GM12878 (cell line): ENCODE measurements around the gene PLPP3. TPM values are rescaled to one million over a fixed set of nuclear protein-coding genes. Genes with fewer than 3 reads are reported as not detected.

ENCODE experiments used
- ATAC-seq: fragments of 200-7000 bp; cut with Tn5 transposase; 3 replicates; pipeline ENCODE4 v1.9.1; 2020; ENCODE audit warnings: mild to moderate bottlenecking, moderate library complexity
- BruUV-seq: library from RNA; stranded (reverse); fragments of 400-500 nt; replicated peaks from 2 replicates; lab custom pipeline; 2021; lab: Mats Ljungman, UMichigan
- CTCF ChIA-PET: fragments of 300-600 bp; sonication (Branson Sonifier 250); formaldehyde crosslinking; extraction: SDS; loops from one replicate; lab custom pipeline; 2021; ENCODE audit warnings: inconsistent platforms; lab: Yijun Ruan, JAX
- POLR2A ChIA-PET: fragments of 350-600 bp; formaldehyde crosslinking; extraction: SDS; loops from one replicate; lab custom pipeline; 2021; ENCODE audit warnings: inconsistent platforms; lab: Charles Lee
- RAD21 ChIA-PET: fragments of 300-600 bp; sonication (Branson Sonifier 250); formaldehyde crosslinking; loops from one replicate; lab custom pipeline; 2023; ENCODE audit warnings: antibody characterized with exemption; ENCODE audit not compliant: unreplicated experiment; lab: Charles Lee
- SMC1A ChIA-PET: fragments of 300-600 bp; sonication (Branson Sonifier 250); formaldehyde crosslinking; loops from one replicate; lab custom pipeline; 2023; ENCODE audit not compliant: unreplicated experiment, uncharacterized antibody; lab: Charles Lee
- DNase-seq: peaks from one replicate; pipeline ENCODE4 v3.0.0-alpha.2; 2011; ENCODE audit warnings: low read depth, low spot score
- FAIRE-seq: peaks from 3 replicates; lab custom pipeline; 2011; peaks lifted over from hg19 to GRCh38; lab: Jason Lieb, UNC
- H2AFZ ChIP-seq: 2 replicates; pipeline ENCODE4 v1.6.0; 2011; ENCODE audit warnings: low read depth, low read length, control low read depth; ENCODE audit not compliant: control insufficient read depth
- H3K27ac ChIP-seq: 2 replicates; pipeline ENCODE4 v1.5.1; 2011; ENCODE audit warnings: control low read depth; ENCODE audit not compliant: control insufficient read depth, insufficient read depth
- H3K27me3 ChIP-seq, 2 experiments: replicated peaks in 1 of 2; 2 replicates each; pipeline versions ENCODE4 v1.6.0 to v1.6.1; 2011; ENCODE audit warnings: low read length in 1 of 2; ENCODE audit not compliant: control insufficient read depth in 2 of 2, insufficient read depth in 2 of 2
- H3K36me3 ChIP-seq, 2 experiments: 2 replicates each; pipeline ENCODE4 v1.5.1; 2011; ENCODE audit warnings: low read length in 1 of 2; ENCODE audit not compliant: control insufficient read depth in 2 of 2, insufficient read depth in 2 of 2
- H3K4me1 ChIP-seq: 2 replicates; pipeline ENCODE4 v1.6.1; 2011; ENCODE audit warnings: mild to moderate bottlenecking, low read length, moderate library complexity, mixed read lengths; ENCODE audit not compliant: control insufficient read depth, insufficient read depth
- H3K4me2 ChIP-seq: 2 replicates; pipeline ENCODE4 v1.6.0; 2011; ENCODE audit warnings: control low read depth; ENCODE audit not compliant: control insufficient read depth, insufficient read depth
- H3K4me3 ChIP-seq: fragments of 200-600 bp; sonication (generic); 2 replicates; pipeline ENCODE4 v1.5.1; 2016
- H3K79me2 ChIP-seq: 2 replicates; pipeline ENCODE4 v1.6.0; 2011; ENCODE audit warnings: low read length; ENCODE audit not compliant: control insufficient read depth, insufficient read depth
- H3K9ac ChIP-seq: 2 replicates; pipeline ENCODE4 v1.8.0; 2011; ENCODE audit warnings: low read length, control low read depth, mixed read lengths; ENCODE audit not compliant: control insufficient read depth, insufficient read depth
- H3K9me3 ChIP-seq: replicated peaks from 3 replicates; pipeline ENCODE4 v1.5.1; 2011; ENCODE audit warnings: mild to moderate bottlenecking, low read length; ENCODE audit not compliant: control insufficient read depth, insufficient read depth
- H4K20me1 ChIP-seq: 2 replicates; pipeline ENCODE4 v1.6.0; 2011; ENCODE audit not compliant: control insufficient read depth, insufficient read depth
- BHLHE40 ChIP-seq, 2 experiments: fragments of 450-650 bp in 1 of 2; IDR thresholded peaks; 2 replicates each; pipeline ENCODE4 v1.6.1; 2011 to 2017; ENCODE audit warnings: low read depth in 2 of 2, borderline replicate concordance in 1 of 2, improper control_type of control experiment in 1 of 2, low read length in 1 of 2, mild to moderate bottlenecking in 1 of 2
- CREB1 ChIP-seq: IDR thresholded peaks from 2 replicates; pipeline ENCODE4 v1.6.1; 2012; ENCODE audit warnings: low read depth, mild to moderate bottlenecking, inconsistent platforms
- MXI1 ChIP-seq: fragments of 150-350 bp; IDR thresholded peaks from 2 replicates; pipeline ENCODE4 v1.6.1; 2011; ENCODE audit warnings: low read depth, mild to moderate bottlenecking, inconsistent platforms, low read length, improper control_type of control experiment
- POLR2AphosphoS2 ChIP-seq: IDR thresholded peaks from 2 replicates; pipeline ENCODE4 v1.6.1; 2011; ENCODE audit warnings: low read depth, mild to moderate bottlenecking, low read length, improper control_type of control experiment, moderate library complexity
- RELA ChIP-seq: fragments of 450-650 bp; IDR thresholded peaks from 2 replicates; pipeline ENCODE4 v1.8.0; 2014; ENCODE audit warnings: borderline replicate concordance; ENCODE audit not compliant: partially characterized antibody
- RUNX3 ChIP-seq: IDR thresholded peaks from 2 replicates; pipeline ENCODE4 v1.6.1; 2012; ENCODE audit warnings: low read length, inconsistent platforms
- SMARCA5 ChIP-seq: fragments of 450-650 bp; IDR thresholded peaks from 2 replicates; pipeline ENCODE4 v1.6.1; 2017; ENCODE audit warnings: mild to moderate bottlenecking
- SREBF2 ChIP-seq: IDR thresholded peaks from 2 replicates; pipeline ENCODE4 v1.6.1; 2012; ENCODE audit warnings: mild to moderate bottlenecking, low read length
- WRNIP1 ChIP-seq: IDR thresholded peaks from 2 replicates; pipeline ENCODE4 v1.6.1; 2011; ENCODE audit warnings: low read depth, low read length, improper control_type of control experiment, borderline replicate concordance
- WGBS: methylation state at CpG from one replicate; pipeline ENCODE4 v1.1.6; 2016; ENCODE audit warnings: low lambda C conversion rate; ENCODE audit not compliant: insufficient replicate concordance, insufficient coverage; ENCODE audit errors: missing lambda C conversion rate; 5-methylcytosine and 5-hydroxymethylcytosine counted together
- in situ Hi-C: fragments of 300-500 bp; cut with MboI; formaldehyde crosslinking; loops from 9 replicates; pipeline ENCODE4 v1.14.3; 2018; ENCODE audit warnings: mixed read lengths
- intact Hi-C: fragments of 100-400 bp; cut with micrococcal nuclease; formaldehyde crosslinking; loops from one replicate; pipeline ENCODE4 v1.14.2; 2022; ENCODE audit not compliant: unreplicated experiment
- polyA plus RNA-seq, 11 experiments: library from polyadenylated mRNA; depleted of rRNA in 4 of 11; unstranded in 6 of 11; stranded (reverse) in 5 of 11; fragments of >200 nt; fragmentation: Nextera tagmentation in 4 of 11; fragmentation: Illumina TruSeq in 1 of 11; extraction: Ambion mirVana in 4 of 11; extraction: Trizol in 1 of 11; gene quantifications; 1 replicate in 1 of 11; 2 replicates in 10 of 11; pipeline versions ENCODE4 v1.2.1 to v1.2.3, GENCODE V29; 2011 to 2016; ENCODE audit warnings: inconsistent platforms in 2 of 11, missing spikeins in 2 of 11, low read depth in 1 of 11
- total RNA-seq, 4 experiments: library from RNA; depleted of rRNA in 3 of 4; stranded (reverse); fragments of >200 nt in 3 of 4; fragmentation: Illumina TruSeq in 1 of 4; extraction: Trizol in 1 of 4; gene quantifications; 2 replicates each; pipeline versions ENCODE4 v1.2.1 to v1.2.3, GENCODE V29; 2013 to 2021
- TF ChIP-seq, protein P1 (sequence below): fragments of 450-650 bp; IDR thresholded peaks from 2 replicates; pipeline ENCODE4 v1.6.1; 2017; ENCODE audit warnings: mild to moderate bottlenecking, low read depth, inconsistent platforms; ENCODE audit not compliant: poor library complexity, severe bottlenecking
- TF ChIP-seq, protein P2 (sequence below): IDR thresholded peaks from 2 replicates; pipeline ENCODE4 v1.6.1; 2011; ENCODE audit warnings: mild to moderate bottlenecking, low read depth, low read length, moderate library complexity; ENCODE audit not compliant: insufficient replicate concordance

PLPP3 gene
- total and polyA plus RNA-seq, 10 of the 15 experiments (the other 5 are each of a cell fraction or from before 2014, with no cell fraction given) = 6.4 to 26.8 (median 9.5) TPM

DNA sequence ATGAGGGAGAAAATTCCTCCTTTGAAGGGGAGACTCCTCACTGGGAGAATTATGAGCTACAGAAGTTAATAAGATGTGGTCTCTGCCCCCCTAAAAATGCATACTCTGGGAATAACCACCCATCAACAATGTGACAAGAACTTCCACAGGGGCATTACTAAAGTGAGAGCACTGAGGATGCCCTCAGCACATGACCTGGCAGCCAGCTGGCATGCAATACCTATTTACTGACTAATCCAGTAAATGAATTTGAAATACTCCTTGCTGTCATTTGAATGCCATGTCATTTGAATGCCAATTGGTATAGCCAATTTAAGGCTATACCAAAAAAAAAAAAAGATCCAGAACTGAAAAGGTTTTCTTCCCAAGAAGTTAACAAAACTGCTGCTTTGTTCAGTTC is 30.8 kb downstream of the PLPP3 start:
- BruUV-seq = no TSS peak
- Histone ChIP-seq H2AFZ (no peak overlapping the region), H3K36me3 (no peaks in the 10 kb centered on the region), H3K27ac (no peak overlapping the region), H4K20me1 (no peaks in the 10 kb centered on the region), H3K9ac (no peak overlapping the region), H3K9me3 (no peaks in the 10 kb centered on the region), H3K4me3 (no peak overlapping the region), H3K79me2 (no peaks in the 10 kb centered on the region), H3K4me1 (0 out of 2 replicates have a peak, but pooled peaks cover 3% of the 10 kb centered on the region), H3K4me2 (no peak overlapping the region), H3K27me3 (no peaks in the 10 kb centered on the region; a peak in 1 of 4 replicates)
- RAD21 ChIA-PET = interaction anchor here (1.1 to 12.7 kb wide), 4 partner anchors 23 to 77 kb away, joined by 3 to 87 read pairs (median 4); no protein-coding TSS in a partner anchor
- POLR2A ChIA-PET = interaction anchor here (1.0 to 2.2 kb wide), 6 partner anchors 9 to 23 kb away, joined by 3 to 8 read pairs (median 4); no protein-coding TSS in a partner anchor
- TF ChIP-seq WRNIP1 (no peak), SREBF2 (no peak), RUNX3 (no peak)
- CTCF ChIA-PET = interaction anchor here (1.1 to 1.4 kb wide), 2 partner anchors 14 to 36 kb away, joined by 3 to 4 read pairs; no protein-coding TSS in a partner anchor
- intact Hi-C loops = no loop called here
- FAIRE-seq (no peak), ATAC-seq (no peak), DNase-seq (no peak)
- in situ Hi-C loops = no loop called here
- SMC1A ChIA-PET = interaction anchor here (0.7 to 25.4 kb wide), 7 partner anchors 13 to 436 kb away, joined by 3 to 342 read pairs (median 3); partner anchors contain the start of gene PLPP3

DNA sequence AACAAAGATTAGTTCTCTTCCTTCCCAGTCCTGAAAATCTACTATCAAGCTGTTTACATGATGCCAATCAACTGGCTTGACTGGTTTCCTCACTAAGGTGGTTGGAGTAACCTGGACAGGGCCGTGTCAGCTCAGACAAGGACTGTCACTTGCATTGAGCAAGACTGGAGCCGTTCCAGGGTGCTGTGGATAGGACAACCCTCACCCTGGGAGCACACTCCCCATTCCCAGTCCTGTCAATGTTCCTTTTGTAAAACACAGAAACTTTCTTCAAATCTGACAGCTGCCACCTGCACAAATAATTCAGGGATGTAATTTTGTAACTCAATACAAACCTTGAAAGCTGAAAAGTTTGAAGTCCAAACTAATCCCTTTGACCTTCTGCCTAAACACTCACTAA is 31.4 kb downstream of the PLPP3 start:
- Histone ChIP-seq H2AFZ (no peak overlapping the region), H3K9ac (no peak overlapping the region), H4K20me1 (no peaks in the 10 kb centered on the region), H3K4me2 (no peak overlapping the region), H3K9me3 (no peaks in the 10 kb centered on the region), H3K27me3 (no peaks in the 10 kb centered on the region; a peak in 1 of 4 replicates), H3K79me2 (no peaks in the 10 kb centered on the region), H3K4me1 (0 out of 2 replicates have a peak, but pooled peaks cover 4% of the 10 kb centered on the region), H3K27ac (no peak overlapping the region), H3K4me3 (no peak overlapping the region), H3K36me3 (no peaks in the 10 kb centered on the region)
- BruUV-seq = no TSS peak
- ChIA-PET CTCF (interaction anchor here (0.6 to 1.1 kb wide), 4 partner anchors 8 to 138 kb away, joined by 3 read pairs; no protein-coding TSS in a partner anchor), RAD21 (interaction anchor here (0.7 to 12.7 kb wide), 10 partner anchors 13 to 138 kb away, joined by 3 to 87 read pairs (median 4); no protein-coding TSS in a partner anchor), POLR2A (interaction anchor here (1.0 to 2.2 kb wide), 7 partner anchors 9 to 16 kb away, joined by 3 to 8 read pairs (median 5); no protein-coding TSS in a partner anchor), SMC1A (interaction anchor here (0.7 to 25.4 kb wide), 9 partner anchors 12 to 436 kb away, joined by 3 to 342 read pairs (median 3); partner anchors contain the start of gene PLPP3)
- 0% methylated on average over 2 of the region's 2 CpGs for WGBS
- DNase-seq (no peak), ATAC-seq (no peak), FAIRE-seq (no peak)
- intact Hi-C loops = no loop called here
- in situ Hi-C loops = no loop called here
- TF ChIP-seq POLR2AphosphoS2 (no peak), RELA (no peak), BHLHE40 (IDR thresholded peaks at IDR 0.05; ENCODE audit: borderline replicate concordance in 1 of 2, low read depth in 2 of 2, low read length in 1 of 2) (no peak), SMARCA5 (no peak), CREB1 (no peak), MXI1 (no peak)
- TF ChIP-seq, protein P1, sequence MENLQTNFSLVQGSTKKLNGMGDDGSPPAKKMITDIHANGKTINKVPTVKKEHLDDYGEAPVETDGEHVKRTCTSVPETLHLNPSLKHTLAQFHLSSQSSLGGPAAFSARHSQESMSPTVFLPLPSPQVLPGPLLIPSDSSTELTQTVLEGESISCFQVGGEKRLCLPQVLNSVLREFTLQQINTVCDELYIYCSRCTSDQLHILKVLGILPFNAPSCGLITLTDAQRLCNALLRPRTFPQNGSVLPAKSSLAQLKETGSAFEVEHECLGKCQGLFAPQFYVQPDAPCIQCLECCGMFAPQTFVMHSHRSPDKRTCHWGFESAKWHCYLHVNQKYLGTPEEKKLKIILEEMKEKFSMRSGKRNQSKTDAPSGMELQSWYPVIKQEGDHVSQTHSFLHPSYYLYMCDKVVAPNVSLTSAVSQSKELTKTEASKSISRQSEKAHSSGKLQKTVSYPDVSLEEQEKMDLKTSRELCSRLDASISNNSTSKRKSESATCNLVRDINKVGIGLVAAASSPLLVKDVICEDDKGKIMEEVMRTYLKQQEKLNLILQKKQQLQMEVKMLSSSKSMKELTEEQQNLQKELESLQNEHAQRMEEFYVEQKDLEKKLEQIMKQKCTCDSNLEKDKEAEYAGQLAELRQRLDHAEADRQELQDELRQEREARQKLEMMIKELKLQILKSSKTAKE = no peak
- TF ChIP-seq, protein P2, sequence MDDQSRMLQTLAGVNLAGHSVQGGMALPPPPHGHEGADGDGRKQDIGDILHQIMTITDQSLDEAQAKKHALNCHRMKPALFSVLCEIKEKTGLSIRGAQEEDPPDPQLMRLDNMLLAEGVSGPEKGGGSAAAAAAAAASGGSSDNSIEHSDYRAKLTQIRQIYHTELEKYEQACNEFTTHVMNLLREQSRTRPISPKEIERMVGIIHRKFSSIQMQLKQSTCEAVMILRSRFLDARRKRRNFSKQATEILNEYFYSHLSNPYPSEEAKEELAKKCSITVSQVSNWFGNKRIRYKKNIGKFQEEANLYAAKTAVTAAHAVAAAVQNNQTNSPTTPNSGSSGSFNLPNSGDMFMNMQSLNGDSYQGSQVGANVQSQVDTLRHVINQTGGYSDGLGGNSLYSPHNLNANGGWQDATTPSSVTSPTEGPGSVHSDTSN = no peak
